HepG2 (cell line): ENCODE data around the gene PRTN3. TPM values are rescaled to one million over a fixed set of nuclear protein-coding genes. Genes with fewer than 3 reads are reported as not detected.

Experiments used
- CEBPG ChIP-seq: IDR thresholded peaks from 2 replicates; pipeline ENCODE4 v1.6.1; 2016
- EP300 ChIP-seq, 3 experiments: sonication (generic) in 1 of 3; formaldehyde crosslinking in 1 of 3; IDR thresholded peaks; 2 replicates each; pipeline versions ENCODE4 v1.5.1 to v1.6.1; 2011 to 2020; ENCODE audit warnings: low read depth in 2 of 3, low read length in 2 of 3, borderline replicate concordance in 1 of 3, improper control_type of control experiment in 1 of 3, mild to moderate bottlenecking in 1 of 3, missing genetic modification reagents in 1 of 3, moderate library complexity in 1 of 3
- FOXM1 ChIP-seq: sonication (generic); formaldehyde crosslinking; IDR thresholded peaks from 2 replicates; pipeline ENCODE4 v1.5.0; 2020; ENCODE audit warnings: missing genetic modification reagents
- FOXO1 ChIP-seq: sonication (generic); formaldehyde crosslinking; IDR thresholded peaks from 2 replicates; pipeline ENCODE4 v1.4.0; 2020; ENCODE audit warnings: missing genetic modification reagents
- ISX ChIP-seq: sonication (generic); formaldehyde crosslinking; conservative IDR thresholded peaks from 2 replicates; pipeline ENCODE4 v1.5.0; 2020; ENCODE audit warnings: missing genetic modification reagents
- JARID2 ChIP-seq: sonication (generic); formaldehyde crosslinking; IDR thresholded peaks from 2 replicates; pipeline ENCODE4 v1.8.1; 2023; ENCODE audit warnings: missing genetic modification reagents, inconsistent platforms; ENCODE audit not compliant: insufficient replicate concordance
- PRDM15 ChIP-seq: sonication (generic); formaldehyde crosslinking; IDR thresholded peaks from 2 replicates; pipeline ENCODE4 v1.4.0; 2020; ENCODE audit warnings: missing genetic modification reagents
- RFX3 ChIP-seq: IDR thresholded peaks from 2 replicates; pipeline ENCODE4 v1.6.1; 2016; ENCODE audit warnings: missing biosample characterization, missing genetic modification reagents
- SOX5 ChIP-seq: IDR thresholded peaks from 2 replicates; pipeline ENCODE4 v1.6.1; 2016; ENCODE audit warnings: borderline replicate concordance
- SP1 ChIP-seq, 2 experiments: fragments of 450-650 bp in 1 of 2; sonication (generic) in 1 of 2; formaldehyde crosslinking in 1 of 2; IDR thresholded peaks; 2 replicates each; pipeline versions ENCODE4 v1.4.0 to v1.6.1; 2016 to 2020; ENCODE audit warnings: missing genetic modification reagents in 1 of 2
- YEATS2 ChIP-seq: sonication (generic); formaldehyde crosslinking; IDR thresholded peaks from 2 replicates; pipeline ENCODE4 v1.4.0; 2020; ENCODE audit warnings: missing genetic modification reagents, borderline replicate concordance
- ZBTB38 ChIP-seq: sonication (generic); formaldehyde crosslinking; IDR thresholded peaks from 2 replicates; pipeline ENCODE4 v1.5.1; 2020; ENCODE audit warnings: mild to moderate bottlenecking, missing genetic modification reagents
- ZBTB7A ChIP-seq: sonication (generic); formaldehyde crosslinking; IDR thresholded peaks from 2 replicates; pipeline ENCODE4 v1.8.0; 2022; ENCODE audit warnings: mild to moderate bottlenecking, missing genetic modification reagents
- ZFX ChIP-seq: sonication (generic); formaldehyde crosslinking; IDR thresholded peaks from 2 replicates; pipeline ENCODE4 v1.4.0; 2020; ENCODE audit warnings: mild to moderate bottlenecking, low read depth, missing genetic modification reagents, moderate library complexity
- ZFYVE20 ChIP-seq: sonication (generic); formaldehyde crosslinking; IDR thresholded peaks from 2 replicates; pipeline ENCODE4 v1.8.0; 2023; ENCODE audit warnings: low read depth, mild to moderate bottlenecking, moderate library complexity, missing genetic modification reagents, borderline replicate concordance
- ZNF230 ChIP-seq: sonication (generic); formaldehyde crosslinking; IDR thresholded peaks from 2 replicates; pipeline ENCODE4 v1.4.0; 2020; ENCODE audit warnings: mild to moderate bottlenecking, missing genetic modification reagents
- ZNF326 ChIP-seq: sonication (generic); formaldehyde crosslinking; IDR thresholded peaks from 2 replicates; pipeline ENCODE4 v1.4.0; 2020; ENCODE audit warnings: missing genetic modification reagents, borderline replicate concordance
- ZNF512 ChIP-seq: sonication (generic); formaldehyde crosslinking; IDR thresholded peaks from 2 replicates; pipeline ENCODE4 v1.4.0; 2020; ENCODE audit warnings: mild to moderate bottlenecking, missing genetic modification reagents
- ZNF619 ChIP-seq: sonication (generic); formaldehyde crosslinking; IDR thresholded peaks from 2 replicates; pipeline ENCODE4 v1.4.0; 2020; ENCODE audit warnings: mild to moderate bottlenecking, missing genetic modification reagents
- ZNF746 ChIP-seq: sonication (generic); formaldehyde crosslinking; IDR thresholded peaks from 2 replicates; pipeline ENCODE4 v1.8.0; 2022; ENCODE audit warnings: mild to moderate bottlenecking, missing genetic modification reagents
- ZNF792 ChIP-seq: IDR thresholded peaks from 2 replicates; pipeline ENCODE4 v1.6.1; 2016
- polyA plus RNA-seq, 8 experiments: library from polyadenylated mRNA; depleted of rRNA in 3 of 8; stranded (reverse) in 7 of 8; unstranded in 1 of 8; fragments of >200 nt; fragmentation: Illumina TruSeq in 4 of 8; extraction: Trizol in 4 of 8; gene quantifications; 2 replicates each; pipeline versions ENCODE4 v1.2.1 to v1.2.3, GENCODE V29; 2011 to 2016; ENCODE audit warnings: low read depth in 4 of 8, missing spikeins in 1 of 8, mixed read lengths in 1 of 8; ENCODE audit not compliant: insufficient read depth in 1 of 8
- total RNA-seq, 5 experiments: library from RNA; depleted of rRNA; stranded (reverse); fragments of >200 nt; fragmentation: Illumina TruSeq; extraction: Trizol; gene quantifications; 2 replicates each; pipeline ENCODE4 v1.2.3, GENCODE V29; 2016; ENCODE audit warnings: low read depth in 1 of 5
- TF ChIP-seq, protein P1 (sequence below): fragments of 450-650 bp; IDR thresholded peaks from 2 replicates; pipeline ENCODE4 v1.6.1; 2017; ENCODE audit warnings: mild to moderate bottlenecking

The PRTN3 gene
- total and polyA plus RNA-seq, 2 of the 13 experiments (the other 11 are each of a cell fraction or from before 2014, with no cell fraction given) = not detected

- TF ChIP-seq ZNF230 (CRISPR knock-in tag) (no peak), ZFYVE20 (CRISPR knock-in tag) (no peak), YEATS2 (no peak), PRDM15 (CRISPR knock-in tag) (no peak), ZNF792 (no peak), SOX5 (CRISPR knock-in tag) (0 out of 2 replicates have a peak, but pooled peaks have one; percentile 8), CEBPG (CRISPR knock-in tag) (peak; percentile 58), ZFX (peak; percentile 28), ZNF619 (CRISPR knock-in tag) (peak; percentile 48; the same call in 1 of the 2 replicates), FOXM1 (no peak), RFX3 (no peak), ZBTB38 (CRISPR knock-in tag) (no peak), SP1 (IDR thresholded peaks at IDR 0.05) (no peak), SP1 (CRISPR knock-in tag; IDR thresholded peaks at IDR 0.05) (peak; percentile 38; the same call in 1 of the 2 replicates), ZBTB7A (CRISPR knock-in tag) (no peak), JARID2 (CRISPR knock-in tag) (no peak), EP300 (IDR thresholded peaks at IDR 0.05; ENCODE audit: low read depth in 2 of 2, low read length in 2 of 2) (no peak), EP300 (CRISPR knock-in tag; IDR thresholded peaks at IDR 0.05; ENCODE audit: borderline replicate concordance) (no peak), FOXO1 (CRISPR knock-in tag) (no peak), ZNF512 (CRISPR knock-in tag) (no peak), ZNF746 (CRISPR knock-in tag) (no peak), ZNF326 (CRISPR knock-in tag) (no peak), ISX (CRISPR knock-in tag) (no peak)
- TF ChIP-seq, protein P1, sequence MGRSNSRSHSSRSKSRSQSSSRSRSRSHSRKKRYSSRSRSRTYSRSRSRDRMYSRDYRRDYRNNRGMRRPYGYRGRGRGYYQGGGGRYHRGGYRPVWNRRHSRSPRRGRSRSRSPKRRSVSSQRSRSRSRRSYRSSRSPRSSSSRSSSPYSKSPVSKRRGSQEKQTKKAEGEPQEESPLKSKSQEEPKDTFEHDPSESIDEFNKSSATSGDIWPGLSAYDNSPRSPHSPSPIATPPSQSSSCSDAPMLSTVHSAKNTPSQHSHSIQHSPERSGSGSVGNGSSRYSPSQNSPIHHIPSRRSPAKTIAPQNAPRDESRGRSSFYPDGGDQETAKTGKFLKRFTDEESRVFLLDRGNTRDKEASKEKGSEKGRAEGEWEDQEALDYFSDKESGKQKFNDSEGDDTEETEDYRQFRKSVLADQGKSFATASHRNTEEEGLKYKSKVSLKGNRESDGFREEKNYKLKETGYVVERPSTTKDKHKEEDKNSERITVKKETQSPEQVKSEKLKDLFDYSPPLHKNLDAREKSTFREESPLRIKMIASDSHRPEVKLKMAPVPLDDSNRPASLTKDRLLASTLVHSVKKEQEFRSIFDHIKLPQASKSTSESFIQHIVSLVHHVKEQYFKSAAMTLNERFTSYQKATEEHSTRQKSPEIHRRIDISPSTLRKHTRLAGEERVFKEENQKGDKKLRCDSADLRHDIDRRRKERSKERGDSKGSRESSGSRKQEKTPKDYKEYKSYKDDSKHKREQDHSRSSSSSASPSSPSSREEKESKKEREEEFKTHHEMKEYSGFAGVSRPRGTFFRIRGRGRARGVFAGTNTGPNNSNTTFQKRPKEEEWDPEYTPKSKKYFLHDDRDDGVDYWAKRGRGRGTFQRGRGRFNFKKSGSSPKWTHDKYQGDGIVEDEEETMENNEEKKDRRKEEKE = no peak
Observed at GRCh38 chr19:858868-859843, 18.4 kb downstream of the PRTN3 start, which contains the start of gene CFD (continued).
